NCI-H2107 treated with DMSO at 0.1 percent for 48 hours (cell line): ENCODE data around the gene RAP1A.
"Not testable (repeated sequence)": the region's sequence is repeated elsewhere in the genome, so short reads cannot be mapped to it uniquely, and the experiment has no call there.

Experiments used
- DNase-seq: peaks from one replicate; lab custom pipeline; 2025; ENCODE audit not compliant: unreplicated experiment; lab: John Stamatoyannopoulos, UW

Gene RAP1A

DNA sequence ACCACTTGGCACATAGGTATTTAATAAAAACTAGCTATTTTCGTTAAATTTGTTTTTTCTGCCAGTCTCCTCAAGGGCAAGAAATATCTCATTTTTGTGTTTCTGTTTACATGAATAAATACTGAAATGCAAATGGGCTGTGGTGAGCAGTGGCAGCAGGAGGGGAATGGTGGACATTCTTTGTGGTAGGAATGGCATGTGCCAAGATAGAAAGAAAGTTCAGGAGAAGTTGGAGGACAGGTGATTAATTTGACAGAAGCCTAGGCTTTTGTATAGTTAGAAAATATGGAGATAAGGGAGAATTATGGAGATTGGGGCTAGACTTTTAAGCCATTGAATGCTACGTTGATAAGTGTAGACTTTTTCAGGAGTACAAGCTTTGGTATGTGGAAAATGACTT lies 8.6 kb downstream of the RAP1A start:
- no peak for DNase-seq

DNA sequence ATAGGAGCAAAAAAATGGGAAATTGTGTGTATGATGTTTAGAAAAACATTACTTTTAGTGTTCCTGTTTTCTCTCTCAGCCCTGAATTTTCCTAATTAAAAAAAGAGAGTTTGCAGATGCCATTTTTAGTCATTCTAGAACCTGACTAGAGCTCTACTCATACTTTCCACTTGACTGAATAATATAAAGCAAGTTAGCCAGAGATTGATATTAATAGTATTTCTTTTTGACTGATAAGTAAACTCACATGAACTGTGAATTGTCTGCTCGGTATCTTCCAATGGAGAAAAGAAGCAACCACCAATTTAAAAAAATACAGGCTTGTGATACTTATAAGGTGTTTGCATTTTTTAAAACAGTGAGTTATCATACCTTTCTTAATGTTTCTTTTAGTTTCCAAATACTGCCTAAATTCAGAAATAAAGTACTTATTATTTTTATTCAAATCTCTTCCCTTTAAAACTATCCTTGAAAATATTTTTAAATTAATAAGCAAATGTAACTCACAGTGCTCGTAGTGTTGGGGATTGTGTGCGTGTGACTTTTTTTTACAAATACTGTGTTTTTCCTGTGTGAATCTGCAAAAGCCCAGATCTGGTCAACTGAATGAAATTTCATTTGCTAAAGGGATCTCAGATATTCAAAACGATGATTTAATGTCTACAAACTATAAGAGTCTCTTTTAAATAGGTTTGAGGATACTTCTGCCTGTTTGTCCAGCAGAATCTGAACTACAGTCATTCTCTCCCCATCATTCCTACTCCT lies 9.8 kb downstream of the RAP1A start:
- DNase-seq, result no peak

GRCh38 chr1:111630567-111630966 lies 11.0 kb downstream of the RAP1A start:
- DNase-seq, result no peak

- no peak for DNase-seq
Observed at GRCh38 chr1:111631502-111631901, 11.9 kb downstream of the RAP1A start.

DNA sequence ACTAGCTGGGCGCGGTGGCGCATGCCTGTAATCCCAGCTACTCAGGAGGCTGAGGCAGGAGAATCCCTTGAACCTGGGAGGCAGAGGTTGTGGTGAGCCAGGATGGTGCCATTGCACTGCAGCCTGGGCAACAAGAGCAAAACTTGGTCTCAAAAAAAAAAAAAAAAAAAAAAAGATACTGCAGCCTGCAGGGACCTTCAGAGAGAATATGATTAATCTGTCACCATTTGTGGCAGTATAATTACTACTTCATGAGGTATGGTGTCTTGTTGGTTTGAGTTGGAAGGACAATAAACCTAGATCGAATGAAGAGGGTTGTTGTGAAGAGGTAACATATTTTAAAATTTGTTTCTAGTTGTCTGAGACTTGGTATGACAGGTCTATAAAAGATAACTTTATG lies 13.2 kb downstream of the RAP1A start:
- not testable (repeated sequence) for DNase-seq

DNA sequence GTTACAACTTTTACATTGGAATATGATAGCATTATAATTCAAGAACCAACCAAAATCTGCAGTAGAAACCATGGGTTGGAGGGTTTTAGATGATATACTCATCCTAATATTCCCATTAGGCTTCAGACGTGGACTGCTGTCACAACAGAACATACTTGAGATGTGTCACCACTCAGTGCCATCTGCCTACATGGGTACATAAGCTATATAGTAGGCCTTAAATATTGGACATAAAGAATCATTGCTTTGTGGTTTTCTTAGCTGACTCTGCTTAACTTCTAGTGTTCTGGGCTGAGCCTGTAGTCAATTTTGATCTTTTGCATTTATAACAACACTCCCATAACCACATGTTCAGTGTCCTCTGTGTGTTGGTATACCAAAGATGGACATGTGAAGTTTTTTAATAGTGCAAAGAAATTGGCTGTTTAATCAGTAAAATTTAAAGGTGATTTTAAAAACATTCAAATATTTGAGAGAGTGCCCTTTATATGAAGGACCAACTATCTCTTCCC lies 14.2 kb downstream of the RAP1A start:
- no peak for DNase-seq

DNA sequence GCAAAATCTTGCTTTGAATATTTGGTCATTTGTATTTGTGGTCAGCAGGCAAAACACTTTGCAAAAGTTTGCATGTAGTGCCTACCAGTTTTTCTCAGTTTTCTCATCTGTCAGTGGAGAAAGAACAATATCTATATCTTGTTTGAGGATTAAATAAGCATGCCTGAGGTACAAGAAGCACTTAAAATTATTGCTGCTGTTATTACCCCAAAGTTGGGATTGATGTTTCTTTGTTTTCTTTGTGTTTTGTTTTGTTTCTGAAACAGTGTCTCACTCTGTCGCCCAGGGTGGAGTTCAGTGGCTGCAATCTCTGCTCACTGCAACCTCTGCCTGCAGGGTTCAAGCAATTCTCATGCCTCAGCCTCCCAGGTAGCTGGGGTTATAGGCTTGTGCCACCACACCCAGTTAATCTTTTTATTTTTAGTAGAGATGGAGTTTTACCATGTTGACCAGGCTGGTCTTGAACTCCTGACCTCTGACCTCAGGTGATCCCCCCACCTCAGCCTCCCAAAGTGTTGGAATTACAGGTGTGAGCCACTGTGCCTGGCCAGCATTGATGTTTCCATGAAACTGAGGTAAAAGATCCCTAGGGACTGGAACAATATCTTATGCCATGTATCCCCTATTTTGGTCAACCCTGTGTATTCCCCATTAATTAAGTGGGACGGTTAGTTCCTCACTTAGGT lies 15.9 kb downstream of the RAP1A start:
- no peak for DNase-seq

GRCh38 chr1:111638320-111638719 lies 18.7 kb downstream of the RAP1A start:
- DNase-seq, result no peak

GRCh38 chr1:111639602-111640198 lies 20.1 kb downstream of the RAP1A start:
- DNase-seq, result no peak

DNA sequence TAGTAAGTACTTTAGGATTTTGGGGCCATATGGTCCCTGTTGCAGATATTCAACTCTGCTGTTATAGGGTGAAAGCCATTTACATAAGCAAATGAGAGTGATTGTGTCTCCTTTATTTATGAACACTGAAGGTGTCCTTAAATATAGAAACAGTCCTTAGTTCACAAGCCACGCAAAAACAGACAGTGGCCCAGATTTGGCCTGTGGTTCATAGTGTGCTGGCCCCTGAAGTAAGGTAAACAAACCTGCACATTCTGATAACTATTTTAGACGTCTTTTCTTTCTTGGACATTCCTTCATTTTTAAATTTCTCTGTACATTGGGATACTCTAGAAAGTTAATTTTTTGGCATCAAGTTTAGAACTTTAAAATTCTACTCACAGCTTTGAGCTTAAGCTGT lies 23.5 kb downstream of the RAP1A start:
- DNase-seq, result no peak

DNA sequence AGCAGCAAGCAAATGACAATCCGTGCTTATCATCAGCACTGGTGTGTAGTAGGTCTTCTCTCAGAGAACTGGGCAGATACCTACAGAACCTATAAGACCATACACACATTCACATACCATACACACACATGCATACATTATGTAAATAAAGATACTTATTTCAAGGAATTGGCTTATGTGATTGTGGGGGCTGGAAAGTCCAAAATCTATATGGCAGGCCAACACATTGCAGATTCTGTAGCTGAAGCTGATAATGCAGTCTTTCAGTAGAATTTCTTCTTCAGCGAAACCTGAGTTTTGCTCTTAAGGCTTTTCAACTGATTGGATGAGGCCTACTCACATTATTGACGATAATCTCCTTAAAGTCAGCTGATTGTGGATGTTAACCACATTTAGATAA lies 24.1 kb downstream of the RAP1A start:
- no peak for DNase-seq

DNA sequence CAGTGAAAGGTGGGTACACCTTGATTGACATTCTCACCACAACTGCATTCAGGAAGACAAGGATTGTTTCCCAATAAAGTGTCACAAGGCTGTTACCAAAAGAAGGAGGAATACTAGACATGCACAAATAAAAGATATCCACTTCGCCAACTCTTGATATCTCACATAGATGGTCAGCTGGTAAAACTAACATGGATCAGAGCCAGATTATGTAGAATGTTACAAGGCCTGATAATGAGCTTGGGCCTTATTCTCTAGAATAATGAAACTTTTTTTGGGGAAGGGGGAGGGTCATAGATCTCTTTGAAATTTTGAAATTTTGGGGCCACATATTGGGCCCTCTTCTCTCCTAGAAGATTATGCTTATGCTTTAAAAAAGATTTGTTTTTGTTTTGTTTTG lies 24.9 kb downstream of the RAP1A start:
- no peak for DNase-seq

GRCh38 chr1:111647736-111648135 lies 28.1 kb downstream of the RAP1A start:
- no peak for DNase-seq

DNA sequence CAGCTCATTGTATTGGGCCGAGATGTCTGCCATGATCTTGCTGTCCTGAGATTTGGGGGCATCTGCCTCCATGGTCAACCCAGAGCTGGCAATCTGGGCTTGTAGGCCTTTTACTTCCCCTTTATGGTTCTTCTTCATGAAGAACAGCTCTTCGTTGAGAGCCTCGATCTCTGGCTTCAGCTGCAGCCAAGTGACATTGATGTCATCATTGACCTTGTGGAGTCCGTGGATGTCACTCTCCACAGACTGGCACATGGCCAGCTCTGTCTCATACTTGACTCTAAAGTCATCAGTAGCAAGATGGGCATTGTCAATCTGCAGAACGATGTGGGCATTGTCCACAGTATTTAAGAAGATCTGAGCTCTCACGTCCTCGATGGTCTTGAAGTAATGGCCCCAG lies 29.2 kb downstream of the RAP1A start:
- DNase-seq, result no peak

- DNase-seq, result no peak
Observed at GRCh38 chr1:111649227-111649626, 29.6 kb downstream of the RAP1A start.

GRCh38 chr1:111649648-111650047 lies 30.1 kb downstream of the RAP1A start:
- DNase-seq, result no peak

- DNase-seq, result no peak
Observed at GRCh38 chr1:111653709-111654108, 34.1 kb downstream of the RAP1A start.

DNA sequence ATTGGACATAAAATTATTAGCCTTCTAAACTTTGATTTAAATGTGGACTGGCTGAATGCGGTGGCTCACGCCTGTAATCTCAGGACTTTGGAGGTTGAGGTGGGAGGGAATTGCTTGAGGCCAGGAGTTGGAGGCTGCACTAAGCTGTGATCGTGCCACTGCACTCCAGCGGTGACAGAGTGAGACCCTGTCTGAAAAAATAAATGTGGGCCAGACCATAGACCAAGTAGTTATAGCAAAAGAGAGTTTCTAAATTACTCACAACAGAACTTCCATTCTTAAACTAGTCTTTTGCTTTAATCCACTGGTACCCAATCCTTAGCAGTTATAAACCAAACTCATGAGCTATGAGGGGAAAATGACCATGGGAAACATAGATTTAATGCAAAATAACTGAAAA lies 35.2 kb downstream of the RAP1A start:
- no peak for DNase-seq

DNA sequence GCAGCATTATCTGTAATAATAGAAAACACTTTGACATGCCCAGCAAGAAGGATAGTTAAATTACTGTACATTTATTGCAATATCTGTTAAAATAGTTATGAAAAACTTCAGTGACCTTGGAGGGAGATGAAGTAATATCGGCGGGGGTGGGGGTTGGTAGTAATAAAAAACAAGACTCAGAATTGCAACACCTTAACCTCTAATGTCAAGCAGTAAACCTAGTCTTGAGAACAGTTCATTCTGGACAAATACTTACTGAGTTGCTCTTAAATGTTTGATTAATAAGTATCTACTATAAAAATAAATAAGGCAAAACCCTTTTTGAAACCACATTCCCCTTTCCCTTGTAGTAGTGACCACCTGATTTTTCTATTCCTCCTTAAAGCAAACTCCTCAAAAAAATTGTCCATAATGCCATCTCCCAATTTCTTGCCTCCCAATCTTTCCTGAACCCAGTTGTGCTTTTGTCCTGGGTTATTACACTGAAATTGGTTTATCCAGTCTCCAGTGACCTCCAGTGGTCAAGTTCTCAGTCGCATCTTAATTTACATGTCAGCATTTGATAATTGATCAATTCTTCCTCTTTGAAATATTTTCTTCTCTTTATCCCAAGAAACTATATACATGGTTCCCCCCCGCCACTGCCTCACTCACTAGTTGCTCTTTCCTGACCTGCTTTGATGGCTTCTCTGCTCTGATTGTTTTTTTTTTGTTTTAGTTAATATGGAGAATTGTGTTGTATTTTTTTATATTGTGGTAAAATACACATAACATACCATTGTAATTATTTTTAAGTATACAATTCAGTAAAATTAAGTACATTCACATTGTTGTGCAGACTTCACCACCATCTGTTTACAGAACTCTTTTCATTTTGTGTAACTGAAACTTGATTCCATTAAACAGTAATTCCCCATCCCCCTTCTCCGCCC lies 36.8 kb downstream of the RAP1A start:
- DNase-seq, result peak; percentile 8

DNA sequence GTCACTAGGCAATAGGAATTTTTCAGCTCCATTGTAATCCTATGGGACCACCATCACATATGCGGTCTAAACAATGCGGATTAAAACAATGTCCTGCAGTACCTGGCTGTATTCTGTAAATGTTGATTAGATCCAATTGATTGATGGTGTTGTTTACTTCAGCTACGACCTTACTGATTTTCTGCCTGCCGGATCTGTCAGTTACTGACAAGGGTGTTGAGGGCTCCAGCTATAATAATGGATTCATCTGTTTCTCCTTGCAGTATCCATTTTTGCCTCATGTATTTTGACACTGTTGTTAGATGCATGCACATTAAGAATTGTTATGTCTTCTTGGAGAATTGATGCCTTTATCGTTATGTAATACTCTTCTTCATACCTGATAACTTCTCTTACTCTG lies 39.0 kb downstream of the RAP1A start:
- no peak for DNase-seq
